Activated T-helper 2 cell treated with anti-CD3 and anti-CD28 coated beads, Interferon-gamma antibody, Interleukin-2, Interleukin-4, amounts not matched to agents 10 μg/mL and 5 μg/mL and 100 μg/mL, durations not matched to agents 14 hours and 24 hours and 36 hours (primary cell): ENCODE measurements around the gene C10orf120. TPM values are rescaled to one million over a fixed set of nuclear protein-coding genes. Genes with fewer than 3 reads are reported as not detected.

ENCODE experiments used
- DNase-seq: peaks from one replicate; pipeline ENCODE4 v3.0.0; 2021; ENCODE audit warnings: low spot score
- H3K27ac Mint-ChIP-seq: one replicate; pipeline ENCODE4 v1.8.0; 2021; ENCODE audit warnings: mixed read lengths
- H3K27me3 Mint-ChIP-seq: one replicate; pipeline ENCODE4 v1.8.0; 2021; ENCODE audit warnings: low read depth, mixed read lengths
- H3K36me3 Mint-ChIP-seq: one replicate; pipeline ENCODE4 v1.8.0; 2021; ENCODE audit warnings: low read depth, mixed read lengths
- H3K4me1 Mint-ChIP-seq: one replicate; pipeline ENCODE4 v1.8.0; 2021; ENCODE audit warnings: low read depth, mixed read lengths
- H3K4me3 Mint-ChIP-seq: one replicate; pipeline ENCODE4 v1.8.0; 2021; ENCODE audit warnings: low read depth, mild to moderate bottlenecking, moderate library complexity, mixed read lengths
- H3K9me3 Mint-ChIP-seq: one replicate; pipeline ENCODE4 v1.8.0; 2021; ENCODE audit warnings: mixed read lengths
- intact Hi-C: fragments of 100-400 bp; cut with micrococcal nuclease; formaldehyde crosslinking; loops from one replicate; pipeline ENCODE4 v1.15.1; 2023
- total RNA-seq: library from RNA; stranded (reverse); gene quantifications from 2 replicates; pipeline ENCODE4 v1.2.3, GENCODE V29; 2022

Gene C10orf120
- total RNA-seq, 1 donor from 2014 or later: not detected

- intact Hi-C loops: no loop called here
- H3K27me3 Mint-ChIP-seq: peaks cover 2% of the 10 kb centered on the region
- H3K27ac Mint-ChIP-seq: no peak overlapping the region
- no peak overlapping the region for H3K4me3 Mint-ChIP-seq
- no peak for DNase-seq
- no peaks in the 10 kb centered on the region for H3K36me3 Mint-ChIP-seq
- no peaks in the 10 kb centered on the region for H3K4me1 Mint-ChIP-seq
- H3K9me3 Mint-ChIP-seq: no peaks in the 10 kb centered on the region
Observed at GRCh38 chr10:122692744-122693143, 6.9 kb downstream of the C10orf120 start.

- no peak overlapping the region for H3K27ac Mint-ChIP-seq
- intact Hi-C loops: no loop called here
- no peak for DNase-seq
- H3K27me3 Mint-ChIP-seq: peaks cover 2% of the 10 kb centered on the region
- no peaks in the 10 kb centered on the region for H3K36me3 Mint-ChIP-seq
- no peaks in the 10 kb centered on the region for H3K9me3 Mint-ChIP-seq
- H3K4me1 Mint-ChIP-seq: no peaks in the 10 kb centered on the region
- H3K4me3 Mint-ChIP-seq: no peak overlapping the region
Observed at GRCh38 chr10:122689146-122689820, 10.4 kb downstream of the C10orf120 start.

- no peaks in the 10 kb centered on the region for H3K9me3 Mint-ChIP-seq
- intact Hi-C loops: no loop called here
- H3K4me3 Mint-ChIP-seq: no peak overlapping the region
- H3K27ac Mint-ChIP-seq: no peak overlapping the region
- peaks cover 2% of the 10 kb centered on the region for H3K27me3 Mint-ChIP-seq
- H3K4me1 Mint-ChIP-seq: no peaks in the 10 kb centered on the region
- no peak for DNase-seq
- no peaks in the 10 kb centered on the region for H3K36me3 Mint-ChIP-seq
Observed at GRCh38 chr10:122688293-122688989, 11.2 kb downstream of the C10orf120 start.

- Mint-ChIP-seq H3K9me3 (no peaks in the 10 kb centered on the region), H3K27me3 (no peaks in the 10 kb centered on the region), H3K36me3 (no peaks in the 10 kb centered on the region), H3K4me1 (no peaks in the 10 kb centered on the region), H3K4me3 (no peak overlapping the region), H3K27ac (no peak overlapping the region)
- no peak for DNase-seq
- intact Hi-C loops: no loop called here
Observed at GRCh38 chr10:122682522-122682921, 17.1 kb downstream of the C10orf120 start.

GRCh38 chr10:122678266-122678665 is 21.4 kb downstream of the C10orf120 start:
- DNase-seq: no peak
- H3K4me1 Mint-ChIP-seq: no peaks in the 10 kb centered on the region
- no peaks in the 10 kb centered on the region for H3K9me3 Mint-ChIP-seq
- H3K4me3 Mint-ChIP-seq: no peak overlapping the region
- no peaks in the 10 kb centered on the region for H3K36me3 Mint-ChIP-seq
- intact Hi-C loops: no loop called here
- no peaks in the 10 kb centered on the region for H3K27me3 Mint-ChIP-seq
- H3K27ac Mint-ChIP-seq: no peak overlapping the region

DNA sequence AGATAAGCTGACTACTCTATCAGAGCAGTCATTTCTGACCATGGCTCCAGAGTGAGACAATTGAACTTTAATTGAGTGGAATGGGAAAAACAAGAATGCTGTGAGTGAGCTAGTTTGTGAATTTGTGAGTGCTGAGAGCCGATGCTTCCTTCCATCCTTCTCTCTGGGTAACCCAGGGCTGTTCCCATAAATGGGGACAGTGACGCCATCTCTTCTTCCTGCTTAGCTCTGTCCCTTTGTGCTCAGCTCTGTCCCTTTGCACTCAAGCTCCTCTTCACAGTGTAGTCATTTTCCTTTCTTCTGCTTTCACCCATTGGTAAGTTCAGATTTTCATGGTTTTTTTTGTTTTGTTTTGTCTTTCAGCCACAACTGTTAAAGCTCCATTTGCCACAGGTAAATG is 24.4 kb downstream of the C10orf120 start:
- Mint-ChIP-seq H3K27ac (no peak overlapping the region), H3K27me3 (no peaks in the 10 kb centered on the region), H3K9me3 (no peaks in the 10 kb centered on the region), H3K4me1 (no peaks in the 10 kb centered on the region), H3K4me3 (no peak overlapping the region), H3K36me3 (no peaks in the 10 kb centered on the region)
- intact Hi-C loops: no loop called here
- no peak for DNase-seq

DNA sequence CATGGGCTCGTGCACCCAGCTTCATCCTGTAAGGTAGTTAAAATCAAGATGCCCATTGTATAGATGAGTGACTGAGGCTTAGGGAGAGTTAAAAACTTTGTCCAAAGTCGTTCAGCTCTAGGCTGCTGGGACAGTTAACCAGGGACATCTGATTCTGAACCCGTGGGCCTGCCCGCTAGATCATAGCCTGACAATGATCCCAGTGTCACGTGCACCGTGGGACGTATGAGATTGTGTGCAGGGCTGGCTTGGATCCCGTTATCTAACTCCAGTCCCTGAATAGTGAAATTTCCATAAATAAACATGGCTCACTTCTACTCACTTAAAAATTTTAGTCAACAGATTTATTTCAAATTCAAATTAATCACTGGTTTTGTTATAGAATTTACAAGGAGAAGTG is 24.9 kb downstream of the C10orf120 start:
- Mint-ChIP-seq H3K36me3 (no peaks in the 10 kb centered on the region), H3K9me3 (no peaks in the 10 kb centered on the region), H3K27ac (no peak overlapping the region), H3K4me3 (no peak overlapping the region), H3K4me1 (no peaks in the 10 kb centered on the region), H3K27me3 (no peaks in the 10 kb centered on the region)
- intact Hi-C loops: no loop called here
- DNase-seq: no peak

GRCh38 chr10:122673731-122674130 is 25.9 kb downstream of the C10orf120 start:
- Mint-ChIP-seq H3K27ac (no peak overlapping the region), H3K4me1 (no peaks in the 10 kb centered on the region), H3K9me3 (no peaks in the 10 kb centered on the region), H3K27me3 (no peaks in the 10 kb centered on the region), H3K36me3 (no peaks in the 10 kb centered on the region), H3K4me3 (no peak overlapping the region)
- intact Hi-C loops: no loop called here
- DNase-seq: no peak

GRCh38 chr10:122673269-122673668 is 26.4 kb downstream of the C10orf120 start:
- H3K4me3 Mint-ChIP-seq: no peak overlapping the region
- no peaks in the 10 kb centered on the region for H3K4me1 Mint-ChIP-seq
- DNase-seq: no peak
- intact Hi-C loops: no loop called here
- no peaks in the 10 kb centered on the region for H3K36me3 Mint-ChIP-seq
- H3K27me3 Mint-ChIP-seq: no peaks in the 10 kb centered on the region
- H3K27ac Mint-ChIP-seq: no peak overlapping the region
- H3K9me3 Mint-ChIP-seq: no peaks in the 10 kb centered on the region

- H3K27me3 Mint-ChIP-seq: peaks cover under 1% of the 10 kb centered on the region
- intact Hi-C loops: no loop called here
- H3K9me3 Mint-ChIP-seq: no peaks in the 10 kb centered on the region
- H3K36me3 Mint-ChIP-seq: no peaks in the 10 kb centered on the region
- no peak overlapping the region for H3K27ac Mint-ChIP-seq
- DNase-seq: no peak
- H3K4me1 Mint-ChIP-seq: no peaks in the 10 kb centered on the region
- no peak overlapping the region for H3K4me3 Mint-ChIP-seq
Observed at GRCh38 chr10:122672655-122673054, 27.0 kb downstream of the C10orf120 start.

- peaks cover 2% of the 10 kb centered on the region for H3K27me3 Mint-ChIP-seq
- no peak for DNase-seq
- H3K27ac Mint-ChIP-seq: no peak overlapping the region
- intact Hi-C loops: no loop called here
- H3K36me3 Mint-ChIP-seq: no peaks in the 10 kb centered on the region
- H3K4me1 Mint-ChIP-seq: no peaks in the 10 kb centered on the region
- no peaks in the 10 kb centered on the region for H3K9me3 Mint-ChIP-seq
- no peak overlapping the region for H3K4me3 Mint-ChIP-seq
Observed at GRCh38 chr10:122671355-122671754, 28.3 kb downstream of the C10orf120 start.

- Mint-ChIP-seq H3K27ac (no peak overlapping the region), H3K4me1 (no peaks in the 10 kb centered on the region), H3K9me3 (no peaks in the 10 kb centered on the region), H3K4me3 (no peak overlapping the region), H3K27me3 (peaks cover 4% of the 10 kb centered on the region), H3K36me3 (no peaks in the 10 kb centered on the region)
- DNase-seq: no peak
- intact Hi-C loops: no loop called here
Observed at GRCh38 chr10:122669842-122670241, 29.8 kb downstream of the C10orf120 start.

DNA sequence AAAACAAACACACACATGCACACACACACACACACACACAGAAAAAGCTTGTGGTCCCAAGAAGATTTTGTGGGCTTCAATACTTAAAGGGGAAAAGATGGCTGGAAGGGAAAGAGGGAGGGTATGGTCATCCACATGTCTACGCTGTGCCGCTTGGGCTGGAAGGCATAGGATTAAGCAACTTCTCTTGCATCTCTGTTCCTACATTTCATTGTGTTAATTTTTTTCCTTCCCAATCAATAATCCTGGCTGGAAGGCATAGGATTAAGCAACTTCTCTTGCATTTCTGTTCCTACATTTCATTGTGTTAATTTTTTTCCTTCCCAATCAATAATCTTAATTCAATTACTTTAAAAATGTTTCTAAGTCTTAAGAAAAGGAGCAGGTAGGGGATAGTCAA is 30.6 kb downstream of the C10orf120 start:
- no peak overlapping the region for H3K4me3 Mint-ChIP-seq
- no peaks in the 10 kb centered on the region for H3K4me1 Mint-ChIP-seq
- peaks cover 4% of the 10 kb centered on the region for H3K27me3 Mint-ChIP-seq
- intact Hi-C loops: no loop called here
- no peaks in the 10 kb centered on the region for H3K36me3 Mint-ChIP-seq
- DNase-seq: no peak
- no peaks in the 10 kb centered on the region for H3K9me3 Mint-ChIP-seq
- no peak overlapping the region for H3K27ac Mint-ChIP-seq
